Neural cell (in vitro differentiated cells): ENCODE results near the gene ADSS1. TPM values are rescaled to one million over a fixed set of nuclear protein-coding genes. Genes with fewer than 3 reads are reported as not detected.

Experiments
- H2AFZ ChIP-seq: fragments of 200-600, 300-800 bp; sonication (generic), shearing (Covaris generic); 2 replicates; pipeline ENCODE4 v1.6.0; 2014; ENCODE audit warnings: low read depth, mild to moderate bottlenecking, antibody characterized with exemption, low read length, moderate library complexity
- H3F3A ChIP-seq: fragments of 200-600 bp; shearing (Covaris generic); 2 replicates; pipeline ENCODE4 v1.6.1; 2016; ENCODE audit warnings: mild to moderate bottlenecking, moderate library complexity, mixed read lengths, antibody characterized with exemption, low read length; ENCODE audit not compliant: insufficient read depth, poor library complexity, severe bottlenecking
- H3K27ac ChIP-seq: fragments of 200-600, 300-800 bp; sonication (generic), shearing (Covaris generic); 2 replicates; pipeline ENCODE4 v1.5.1; 2014; ENCODE audit warnings: mild to moderate bottlenecking, low read length, moderate library complexity
- H3K27me3 ChIP-seq: fragments of 300-800, 200-600 bp; sonication (generic), shearing (Covaris generic); 2 replicates; pipeline ENCODE4 v1.6.0; 2014; ENCODE audit warnings: mild to moderate bottlenecking, low read depth, low read length, moderate library complexity; ENCODE audit not compliant: insufficient read depth
- H3K36me3 ChIP-seq: fragments of 300-800, 200-600 bp; sonication (generic), shearing (Covaris generic); 2 replicates; pipeline ENCODE4 v1.5.1; 2014; ENCODE audit warnings: mild to moderate bottlenecking, antibody characterized with exemption, low read length, moderate library complexity; ENCODE audit not compliant: insufficient read depth
- H3K4me2 ChIP-seq: fragments of 300-800, 200-600 bp; sonication (generic), shearing (Covaris generic); 2 replicates; pipeline ENCODE4 v1.6.0; 2014; ENCODE audit warnings: mild to moderate bottlenecking, low read length
- H3K4me3 ChIP-seq: fragments of 300-800, 200-600 bp; sonication (generic), shearing (Covaris generic); 2 replicates; pipeline ENCODE4 v1.5.1; 2014; ENCODE audit warnings: mild to moderate bottlenecking, low read length, moderate library complexity
- H3K79me2 ChIP-seq: fragments of 200-600 bp; shearing (Covaris generic); replicated peaks from 2 replicates; pipeline ENCODE4 v1.6.0; 2014; ENCODE audit warnings: mild to moderate bottlenecking, low read length, moderate library complexity; ENCODE audit not compliant: insufficient read depth
- H3K9ac ChIP-seq: fragments of 300-800, 200-600 bp; sonication (generic), shearing (Covaris generic); 2 replicates; pipeline ENCODE4 v1.6.1; 2016; ENCODE audit warnings: mild to moderate bottlenecking, low read length, mixed read lengths
- H3K9me2 ChIP-seq: fragments of 200-600 bp; shearing (Covaris generic); 2 replicates; pipeline ENCODE4 v1.6.1; 2016; ENCODE audit warnings: mild to moderate bottlenecking, low read length, mixed read lengths; ENCODE audit not compliant: insufficient read depth
- H3K9me3 ChIP-seq: fragments of 200-600, 300-800 bp; sonication (generic), shearing (Covaris generic); 2 replicates; pipeline ENCODE4 v1.6.1; 2016; ENCODE audit warnings: mild to moderate bottlenecking, mixed run types, low read length, moderate library complexity, mixed read lengths
- H4K20me1 ChIP-seq: fragments of 200-600 bp; shearing (Covaris generic); 2 replicates; pipeline ENCODE4 v1.6.1; 2016; ENCODE audit warnings: mild to moderate bottlenecking, mixed run types; ENCODE audit not compliant: insufficient read depth
- CTCF ChIP-seq: fragments of 450-650 bp; IDR thresholded peaks from 2 replicates; pipeline ENCODE4 v1.5.1; 2014; ENCODE audit warnings: antibody characterized with exemption, mild to moderate bottlenecking, moderate library complexity; ENCODE audit not compliant: poor library complexity, severe bottlenecking
- EP300 ChIP-seq: fragments of 450-650 bp; conservative IDR thresholded peaks from 2 replicates; pipeline ENCODE4 v1.6.1; 2014; ENCODE audit warnings: antibody characterized with exemption, mild to moderate bottlenecking, moderate library complexity; ENCODE audit not compliant: poor library complexity, severe bottlenecking
- EZH2 ChIP-seq: fragments of 200-600, 300-800 bp; shearing (Covaris generic), sonication (generic); IDR thresholded peaks from 2 replicates; pipeline ENCODE4 v1.6.1; 2014; ENCODE audit warnings: antibody characterized with exemption, low read length, borderline replicate concordance, mild to moderate bottlenecking; ENCODE audit not compliant: insufficient read depth, poor library complexity, severe bottlenecking
- MXI1 ChIP-seq: fragments of 450-650 bp; conservative IDR thresholded peaks from 2 replicates; pipeline ENCODE4 v1.6.1; 2014; ENCODE audit warnings: antibody characterized with exemption, mild to moderate bottlenecking; ENCODE audit not compliant: poor library complexity, severe bottlenecking
- POLR2AphosphoS5 ChIP-seq: IDR thresholded peaks from 2 replicates; pipeline ENCODE4 v1.6.1; 2012
- RAD21 ChIP-seq: fragments of 450-650 bp; conservative IDR thresholded peaks from 2 replicates; pipeline ENCODE4 v1.6.1; 2014; ENCODE audit warnings: antibody characterized with exemption, mild to moderate bottlenecking, moderate library complexity
- REST ChIP-seq: IDR thresholded peaks from 2 replicates; pipeline ENCODE4 v1.6.1; 2012; ENCODE audit warnings: borderline replicate concordance
- SMC3 ChIP-seq: fragments of 450-650 bp; conservative IDR thresholded peaks from 2 replicates; pipeline ENCODE4 v1.6.1; 2014; ENCODE audit warnings: antibody characterized with exemption, mild to moderate bottlenecking, moderate library complexity; ENCODE audit not compliant: poor library complexity
- TAF1 ChIP-seq: IDR thresholded peaks from 2 replicates; pipeline ENCODE4 v1.6.1; 2012; ENCODE audit warnings: low read depth
- polyA plus RNA-seq: library from polyadenylated mRNA; depleted of rRNA; stranded (reverse); fragments of >200 nt; gene quantifications from 2 replicates; pipeline ENCODE4 v1.2.3, GENCODE V29; 2014

Gene ADSS1
- polyA plus RNA-seq, 1 donor from 2014 or later, result 4.3 TPM

GRCh38 chr14:104685998-104686610, 37.9 kb upstream of the ADSS1 start:
- TF ChIP-seq REST, result no peak
- TF ChIP-seq TAF1, result no peak
- no peak for TF ChIP-seq SMC3
- TF ChIP-seq CTCF, result no peak
- TF ChIP-seq RAD21, result no peak
- no peak for TF ChIP-seq EZH2
- Histone ChIP-seq H3K9ac (no peak overlapping the region), H3K9me2 (no peaks in the 10 kb centered on the region), H3K4me2 (no peak overlapping the region), H3F3A (no peaks in the 10 kb centered on the region), H4K20me1 (no peaks in the 10 kb centered on the region), H3K4me3 (no peak overlapping the region), H3K9me3 (no peaks in the 10 kb centered on the region), H3K79me2 (no peaks in the 10 kb centered on the region), H3K27me3 (peaks cover 5% of the 10 kb centered on the region), H3K36me3 (no peaks in the 10 kb centered on the region), H3K27ac (no peak overlapping the region), H2AFZ (no peak overlapping the region)

DNA sequence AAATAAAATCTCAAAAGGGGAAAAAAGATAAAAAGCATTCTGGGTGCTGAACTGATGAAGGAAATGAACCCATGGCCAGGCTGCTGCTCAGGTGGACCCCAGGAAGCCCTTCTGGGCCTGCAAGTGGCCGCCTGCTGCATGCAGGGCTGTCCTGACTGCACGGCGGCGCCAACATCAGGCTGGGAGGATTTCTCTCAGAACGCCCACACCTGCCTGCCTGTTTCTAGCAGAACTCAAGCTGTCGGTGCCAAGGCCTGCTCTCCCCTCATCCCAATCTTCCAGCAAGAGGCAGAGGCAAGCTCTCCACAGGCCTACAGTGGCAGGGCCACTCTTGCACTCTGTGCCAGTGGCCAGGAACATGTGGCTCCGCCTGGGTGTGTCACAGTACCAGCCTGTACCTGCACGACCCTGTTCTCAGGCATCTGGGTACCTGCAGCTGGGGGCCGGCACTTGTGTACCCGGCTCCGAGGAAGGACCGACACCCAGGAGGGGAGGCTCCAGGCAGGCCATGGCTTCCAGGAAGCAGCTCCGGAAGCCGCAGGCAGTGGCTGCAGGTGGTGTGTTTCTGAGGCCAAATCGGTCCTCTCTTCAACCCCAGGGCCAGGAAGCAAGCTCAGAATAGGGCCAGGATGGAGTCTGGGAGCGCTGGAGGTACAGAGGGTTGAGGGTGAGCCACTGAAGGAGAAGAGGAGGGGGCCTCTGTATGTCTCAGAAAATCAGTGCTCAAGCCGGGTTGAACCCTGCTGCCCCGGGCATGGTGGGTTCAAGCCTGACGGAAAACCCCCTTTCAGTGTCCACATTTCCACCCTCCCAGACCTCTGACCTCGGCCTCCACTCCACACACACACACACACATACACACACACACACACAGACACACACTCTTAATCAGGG, 37.2 kb upstream of the ADSS1 start:
- Histone ChIP-seq H4K20me1 (no peaks in the 10 kb centered on the region), H3F3A (no peaks in the 10 kb centered on the region), H3K36me3 (no peaks in the 10 kb centered on the region), H3K79me2 (no peaks in the 10 kb centered on the region), H3K27me3 (peaks cover 5% of the 10 kb centered on the region), H3K9me3 (no peaks in the 10 kb centered on the region), H3K27ac (no peak overlapping the region), H3K4me3 (no peak overlapping the region), H3K9me2 (no peaks in the 10 kb centered on the region), H3K9ac (no peak overlapping the region), H3K4me2 (no peak overlapping the region), H2AFZ (no peak overlapping the region)
- TF ChIP-seq POLR2AphosphoS5, result no peak
- TF ChIP-seq EP300, result no peak
- TF ChIP-seq SMC3, result no peak
- no peak for TF ChIP-seq MXI1
- no peak for TF ChIP-seq RAD21
- TF ChIP-seq REST, result no peak
- no peak for TF ChIP-seq CTCF
- no peak for TF ChIP-seq EZH2
- no peak for TF ChIP-seq TAF1
